Immature natural killer cell (primary cell): Measurements from ENCODE around the gene TRIM44. TPM values are rescaled to one million over a fixed set of nuclear protein-coding genes. Genes with fewer than 3 reads are reported as not detected.
"Not testable (repeated sequence)": the region's sequence is repeated elsewhere in the genome, so short reads cannot be mapped to it uniquely, and the experiment has no call there.

ENCODE experiments used
- DNase-seq, 3 donors: peaks; one replicate each; pipeline ENCODE4 v3.0.0; 2022; ENCODE audit warnings: mixed read lengths in 1 of 3
- H3K27ac Mint-ChIP-seq, 6 donors: one replicate each; pipeline ENCODE4 v1.8.0; 2020; ENCODE audit warnings: mixed read lengths in 6 of 6, mild to moderate bottlenecking in 5 of 6, inconsistent platforms in 4 of 6, moderate library complexity in 3 of 6
- H3K27me3 Mint-ChIP-seq, 3 donors: one replicate each; pipeline ENCODE4 v1.8.0; 2020 to 2021; ENCODE audit warnings: low read depth in 3 of 3, mild to moderate bottlenecking in 3 of 3, mixed read lengths in 3 of 3, moderate library complexity in 3 of 3, inconsistent platforms in 1 of 3
- H3K36me3 Mint-ChIP-seq, 3 donors: one replicate each; pipeline ENCODE4 v1.8.0; 2020; ENCODE audit warnings: mixed read lengths in 3 of 3, inconsistent platforms in 2 of 3, mild to moderate bottlenecking in 2 of 3
- H3K4me1 Mint-ChIP-seq, 2 donors: one replicate each; pipeline ENCODE4 v1.8.0; 2020; ENCODE audit warnings: inconsistent platforms in 2 of 2, mild to moderate bottlenecking in 2 of 2, mixed read lengths in 2 of 2, moderate library complexity in 1 of 2
- H3K4me3 Mint-ChIP-seq, 5 donors: one replicate each; pipeline ENCODE4 v1.8.0; 2020; ENCODE audit warnings: mild to moderate bottlenecking in 5 of 5, mixed read lengths in 5 of 5, inconsistent platforms in 3 of 5, moderate library complexity in 3 of 5
- H3K9me3 Mint-ChIP-seq, 6 donors: one replicate each; pipeline ENCODE4 v1.8.0; 2020; ENCODE audit warnings: mild to moderate bottlenecking in 6 of 6, mixed read lengths in 6 of 6, inconsistent platforms in 4 of 6, moderate library complexity in 3 of 6
- polyA plus RNA-seq, 3 donors: library from polyadenylated mRNA; unstranded; fragments of 300-500 nt; fragmentation: Illumina TruSeq; gene quantifications; one replicate each; pipeline ENCODE4 v1.2.3, GENCODE V29; 2021

Gene TRIM44
- polyA plus RNA-seq, 3 donors from 2014 or later: 36.0 to 55.3 (median 41.1) TPM

- Mint-ChIP-seq H3K4me3 (no peak overlapping the region), H3K36me3 (peaks cover 0 to 3% (median 0%) of the 10 kb centered on the region in 3 donors), H3K9me3 (peaks cover 0 to 1% (median 0%) of the 10 kb centered on the region in 6 donors), H3K27ac (no peak overlapping the region), H3K4me1 (no peaks in the 10 kb centered on the region), H3K27me3 (peaks cover 4 to 18% (median 10%) of the 10 kb centered on the region in 3 donors)
- no peak for DNase-seq
Measured at GRCh38 chr11:35647421-35648093, 15.0 kb upstream of the TRIM44 start.

DNA sequence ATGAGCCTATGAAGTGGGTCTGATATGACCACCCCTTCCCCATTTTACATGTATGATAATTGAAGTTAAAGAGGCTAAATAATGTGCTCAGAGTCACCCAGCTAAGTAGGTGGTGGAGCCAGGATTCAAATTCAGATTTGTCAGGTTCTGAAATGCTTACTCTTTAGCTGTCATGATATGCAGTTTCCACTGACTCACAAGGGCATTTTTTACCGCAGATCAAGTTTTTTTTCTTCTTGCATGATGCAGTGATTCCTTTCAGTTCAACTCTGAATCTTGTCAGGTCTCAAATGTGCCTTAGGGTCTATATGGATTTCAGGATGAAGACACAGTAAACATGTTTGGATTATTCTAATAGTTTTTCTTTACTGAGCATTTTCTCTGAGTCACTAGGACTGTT is 12.6 kb upstream of the TRIM44 start:
- DNase-seq: no peak
- Mint-ChIP-seq H3K27me3 (peaks cover 16 to 19% (median 18%) of the 10 kb centered on the region in 3 donors), H3K4me3 (no peak overlapping the region), H3K4me1 (no peaks in the 10 kb centered on the region), H3K27ac (no peak overlapping the region), H3K9me3 (peaks cover 0 to 1% (median 0%) of the 10 kb centered on the region in 6 donors), H3K36me3 (peaks cover 0 to 4% (median 0%) of the 10 kb centered on the region in 3 donors)

- peaks cover 0 to 4% (median 0%) of the 10 kb centered on the region in 3 donors for H3K36me3 Mint-ChIP-seq
- H3K9me3 Mint-ChIP-seq: peaks cover 0 to 1% (median 0%) of the 10 kb centered on the region in 6 donors
- H3K4me1 Mint-ChIP-seq: no peaks in the 10 kb centered on the region
- H3K4me3 Mint-ChIP-seq: no peak overlapping the region
- H3K27me3 Mint-ChIP-seq: peaks cover 16 to 20% (median 19%) of the 10 kb centered on the region in 3 donors
- DNase-seq: no peak
- H3K27ac Mint-ChIP-seq: no peak overlapping the region
Measured at GRCh38 chr11:35650467-35650866, 12.1 kb upstream of the TRIM44 start.

- DNase-seq: no peak
- H3K27me3 Mint-ChIP-seq: peaks cover 16 to 28% (median 19%) of the 10 kb centered on the region in 3 donors
Measured at GRCh38 chr11:35651263-35651662, 11.3 kb upstream of the TRIM44 start.

GRCh38 chr11:35652786-35653185 is 9.8 kb upstream of the TRIM44 start:
- not testable (repeated sequence) for H3K9me3 Mint-ChIP-seq
- peaks cover 18 to 37% (median 19%) of the 10 kb centered on the region in 3 donors for H3K27me3 Mint-ChIP-seq

More at GRCh38 chr11:35651263-35651662, 11.3 kb upstream of the TRIM44 start:
- peaks cover 0 to 4% (median 0%) of the 10 kb centered on the region in 3 donors for H3K36me3 Mint-ChIP-seq
- H3K4me1 Mint-ChIP-seq: no peaks in the 10 kb centered on the region
- H3K27ac Mint-ChIP-seq: no peak overlapping the region
- no peak overlapping the region for H3K4me3 Mint-ChIP-seq
- H3K9me3 Mint-ChIP-seq: peaks cover 0 to 1% (median 0%) of the 10 kb centered on the region in 6 donors

DNA sequence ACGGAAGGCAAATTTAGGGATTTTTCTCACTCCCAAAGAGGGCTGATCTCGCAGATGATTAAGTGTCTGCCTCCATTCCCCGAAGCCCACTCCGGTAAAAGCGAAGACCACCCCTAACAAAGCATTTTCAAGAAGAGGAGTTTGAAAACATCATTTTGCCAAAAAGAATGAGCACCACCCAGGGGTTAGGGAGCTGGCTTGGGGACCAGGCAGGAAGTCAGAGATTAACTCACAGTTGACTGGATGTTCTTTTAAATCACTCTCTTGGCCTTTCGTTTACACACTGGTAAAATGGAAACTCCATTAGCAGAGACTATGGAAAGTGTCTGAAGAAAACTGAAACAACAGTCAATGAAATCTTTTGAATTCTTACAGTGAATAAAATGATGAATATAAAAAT is 7.9 kb upstream of the TRIM44 start:
- H3K27me3 Mint-ChIP-seq: peaks cover 20 to 31% (median 28%) of the 10 kb centered on the region in 3 donors
- no peak overlapping the region for H3K4me3 Mint-ChIP-seq
- no peak overlapping the region for H3K27ac Mint-ChIP-seq
- peaks cover 0 to 1% (median 0%) of the 10 kb centered on the region in 6 donors for H3K9me3 Mint-ChIP-seq
- H3K4me1 Mint-ChIP-seq: no peaks in the 10 kb centered on the region
- H3K36me3 Mint-ChIP-seq: peaks cover 0 to 4% (median 0%) of the 10 kb centered on the region in 3 donors
- no peak for DNase-seq

More at GRCh38 chr11:35652786-35653185, 9.8 kb upstream of the TRIM44 start:
- H3K36me3 Mint-ChIP-seq, H3K4me3 Mint-ChIP-seq, DNase-seq, H3K4me1 Mint-ChIP-seq, H3K27ac Mint-ChIP-seq: not testable (repeated sequence)

- Mint-ChIP-seq H3K4me1 (no peaks in the 10 kb centered on the region), H3K27me3 (peaks cover 20 to 31% (median 28%) of the 10 kb centered on the region in 3 donors), H3K4me3 (no peak overlapping the region), H3K9me3 (peaks cover 0 to 1% (median 0%) of the 10 kb centered on the region in 6 donors), H3K27ac (no peak overlapping the region), H3K36me3 (peaks cover 0 to 4% (median 0%) of the 10 kb centered on the region in 3 donors)
- DNase-seq: no peak
Measured at GRCh38 chr11:35655254-35655653, 7.3 kb upstream of the TRIM44 start.

GRCh38 chr11:35655856-35656255 is 6.7 kb upstream of the TRIM44 start:
- Mint-ChIP-seq H3K9me3 (peaks cover 0 to 1% (median 0%) of the 10 kb centered on the region in 6 donors), H3K27ac (no peak overlapping the region), H3K4me3 (no peak overlapping the region), H3K27me3 (peaks cover 20 to 26% (median 26%) of the 10 kb centered on the region in 3 donors), H3K4me1 (no peaks in the 10 kb centered on the region), H3K36me3 (peaks cover 0 to 4% (median 0%) of the 10 kb centered on the region in 3 donors)
- no peak for DNase-seq

DNA sequence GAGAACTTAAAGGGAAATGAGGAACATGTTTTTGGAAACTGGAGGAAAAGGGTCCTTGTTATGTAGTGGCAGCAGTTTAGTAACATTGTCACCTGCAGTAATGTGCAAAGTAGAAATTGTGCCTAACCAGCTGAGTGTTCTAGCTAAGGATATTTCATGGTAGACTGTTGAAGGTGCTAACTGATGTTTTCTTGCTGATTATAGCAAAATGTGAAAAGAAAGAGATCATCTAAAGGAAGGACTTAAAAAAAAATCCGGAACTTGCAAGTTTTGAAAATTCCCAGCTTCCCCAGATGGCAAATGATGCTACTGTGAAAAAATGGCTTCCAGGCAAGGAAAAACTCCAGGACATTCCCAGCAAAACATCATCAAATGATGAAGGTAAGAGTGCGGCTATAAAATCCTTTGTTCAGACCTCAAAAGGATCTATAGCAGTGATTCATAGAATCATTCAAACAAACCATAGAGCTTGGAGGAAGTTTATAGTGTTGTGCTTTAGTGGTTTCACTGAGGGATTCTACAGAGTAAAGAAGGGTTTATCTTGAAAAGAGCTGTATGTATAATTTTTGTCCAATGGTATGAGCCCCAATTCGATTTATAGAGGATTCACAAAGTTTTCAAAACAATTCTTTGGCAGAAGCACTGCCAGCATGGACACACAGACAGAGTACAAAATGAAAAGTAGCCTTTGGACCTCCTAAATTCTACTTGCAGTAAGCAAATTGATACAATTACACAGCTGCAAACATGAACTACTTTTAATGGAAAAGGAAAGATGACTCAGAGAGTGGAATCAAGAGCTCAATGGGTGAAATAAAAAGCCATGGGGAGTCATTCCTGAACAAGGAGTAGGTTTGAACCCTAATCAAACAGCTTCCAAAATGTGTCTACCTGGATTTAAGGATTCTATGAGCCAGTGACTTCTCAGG is 4.3 kb upstream of the TRIM44 start:
- H3K36me3 Mint-ChIP-seq: peaks cover 0 to 3% (median 0%) of the 10 kb centered on the region in 3 donors
- H3K4me1 Mint-ChIP-seq: peaks cover 16 to 19% of the 10 kb centered on the region in 2 donors
- no peak overlapping the region for H3K4me3 Mint-ChIP-seq
- H3K9me3 Mint-ChIP-seq: peaks cover 0 to 3% (median under 1%) of the 10 kb centered on the region in 6 donors
- no peak overlapping the region for H3K27ac Mint-ChIP-seq
- peaks cover 25 to 31% (median 30%) of the 10 kb centered on the region in 3 donors for H3K27me3 Mint-ChIP-seq
- no peak for DNase-seq

DNA sequence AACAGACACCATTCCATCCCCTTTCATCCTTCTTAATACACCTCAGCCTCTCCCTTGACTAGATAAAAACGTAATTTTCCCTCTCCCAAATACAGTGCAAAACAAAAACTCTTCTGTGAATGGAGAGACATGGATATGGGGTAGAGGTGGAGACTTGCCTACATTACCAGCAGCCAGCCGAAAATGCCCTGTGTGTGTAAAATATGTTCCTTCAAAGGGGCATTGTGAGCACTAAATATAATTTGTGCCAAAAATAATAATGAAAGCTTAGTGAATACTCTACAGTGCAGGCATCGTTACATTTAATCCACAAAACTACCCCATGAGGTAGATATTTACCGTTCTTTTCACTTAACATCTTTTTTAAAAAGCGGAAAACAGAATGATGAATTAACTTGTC is 1.0 kb upstream of the TRIM44 start:
- Mint-ChIP-seq H3K27me3 (peaks cover 12 to 26% (median 26%) of the 10 kb centered on the region in 3 donors), H3K4me3 (peak overlapping the region; percentile 99 to 100 (median 99)), H3K9me3 (peaks cover 6 to 29% (median 17%) of the 10 kb centered on the region in 6 donors), H3K36me3 (peaks cover 12 to 20% (median 16%) of the 10 kb centered on the region in 3 donors), H3K4me1 (peaks cover 43 to 52% of the 10 kb centered on the region in 2 donors), H3K27ac (peak overlapping the region; percentile 91 to 99 (median 98))
- DNase-seq: no peak

DNA sequence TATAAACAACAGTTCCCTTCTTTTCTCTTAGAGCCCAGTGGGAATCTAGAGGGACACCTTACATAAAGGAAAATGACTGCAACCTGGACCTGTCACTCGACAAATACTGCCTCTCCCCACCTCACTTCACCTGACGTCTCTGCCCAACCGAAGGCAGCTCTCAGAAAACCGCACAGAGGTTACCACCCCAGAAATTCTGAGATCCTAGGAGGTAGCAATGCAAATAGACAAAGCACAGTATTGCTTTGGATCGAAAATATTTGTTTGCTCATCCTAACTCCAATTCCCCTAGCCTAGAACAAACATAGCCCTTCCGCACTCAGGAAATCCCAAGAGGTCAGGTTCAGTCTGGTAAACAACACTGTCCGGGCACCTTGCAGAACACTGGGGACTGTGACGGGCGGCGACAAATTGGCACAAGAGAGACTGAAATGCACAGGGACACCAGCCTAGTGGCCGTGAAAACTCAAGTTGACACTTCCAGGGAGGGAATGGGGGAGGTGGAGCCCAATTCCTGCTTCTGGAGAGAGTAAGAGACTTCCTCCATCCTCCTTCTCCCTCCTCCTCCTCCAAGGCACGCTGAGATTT is 420 bp upstream of the TRIM44 start:
- H3K4me1 Mint-ChIP-seq: peaks cover 45 to 58% of the 10 kb centered on the region in 2 donors
- peaks cover 10 to 26% (median 21%) of the 10 kb centered on the region in 3 donors for H3K27me3 Mint-ChIP-seq
- peak overlapping the region; percentile 91 to 99 (median 98) for H3K27ac Mint-ChIP-seq
- peak overlapping the region; percentile 99 to 100 (median 99) for H3K4me3 Mint-ChIP-seq
- DNase-seq: peak in 1 of 3 donors; percentile 32
- peaks cover 12 to 20% (median 16%) of the 10 kb centered on the region in 3 donors for H3K36me3 Mint-ChIP-seq
- peaks cover 6 to 31% (median 18%) of the 10 kb centered on the region in 6 donors for H3K9me3 Mint-ChIP-seq

DNA sequence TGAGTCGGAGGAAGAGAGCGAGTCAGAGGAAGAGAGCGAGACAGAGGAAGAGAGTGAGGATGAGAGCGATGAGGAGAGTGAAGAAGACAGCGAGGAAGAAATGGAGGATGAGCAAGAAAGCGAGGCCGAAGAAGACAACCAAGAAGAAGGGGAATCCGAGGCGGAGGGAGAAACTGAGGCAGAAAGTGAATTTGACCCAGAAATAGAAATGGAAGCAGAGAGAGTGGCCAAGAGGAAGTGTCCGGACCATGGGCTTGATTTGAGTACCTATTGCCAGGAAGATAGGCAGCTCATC is 780 bp downstream of the TRIM44 start:
- H3K36me3 Mint-ChIP-seq: peaks cover 16 to 26% (median 26%) of the 10 kb centered on the region in 3 donors
- peak overlapping the region; percentile 82 to 99 (median 95) for H3K27ac Mint-ChIP-seq
- H3K27me3 Mint-ChIP-seq: peaks cover 5 to 20% (median 18%) of the 10 kb centered on the region in 3 donors
- no peak for DNase-seq
- H3K4me3 Mint-ChIP-seq: peak overlapping the region; percentile 99 to 100 (median 99)
- peaks cover 6 to 31% (median 18%) of the 10 kb centered on the region in 6 donors for H3K9me3 Mint-ChIP-seq
- H3K4me1 Mint-ChIP-seq: peaks cover 47 to 68% of the 10 kb centered on the region in 2 donors

DNA sequence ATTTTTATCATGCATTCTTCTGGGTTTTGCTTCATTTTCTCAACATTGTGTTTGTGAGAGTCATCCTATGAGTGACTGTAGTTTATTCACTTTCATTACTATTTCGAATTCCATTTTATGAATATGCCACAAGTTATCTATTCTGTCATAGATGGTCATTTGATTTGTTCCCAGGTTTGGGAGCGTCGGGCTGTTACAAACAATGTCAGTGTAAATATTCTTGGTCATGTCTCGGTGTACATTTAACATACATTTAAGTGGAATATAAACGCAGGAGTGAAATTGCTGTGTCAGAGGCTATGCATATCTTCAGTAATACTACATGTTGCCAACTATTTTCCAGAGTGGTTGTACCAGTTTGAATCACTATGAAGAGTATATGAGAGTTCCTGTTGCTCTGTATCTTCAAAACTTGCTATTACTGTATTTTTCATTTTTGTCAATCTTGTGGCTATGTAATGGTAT is 2.4 kb downstream of the TRIM44 start:
- Mint-ChIP-seq H3K9me3 (peaks cover 6 to 31% (median 18%) of the 10 kb centered on the region in 6 donors), H3K27ac (peak overlapping the region in 5 of 6 donors; percentile 37 to 93 (median 46)), H3K27me3 (peaks cover 2 to 18% (median 18%) of the 10 kb centered on the region in 3 donors), H3K36me3 (peaks cover 16 to 31% (median 28%) of the 10 kb centered on the region in 3 donors), H3K4me3 (peak overlapping the region; percentile 6 to 99 (median 18)), H3K4me1 (peaks cover 54 to 81% of the 10 kb centered on the region in 2 donors)
- DNase-seq: no peak
